GM19395 (cell line): ENCODE results near the gene NFYB.
A peak's percentile ranks its signal among the peaks of the same experiment; 100 is the strongest.
"Not testable (repeated sequence)": the region's sequence is repeated elsewhere in the genome, so short reads cannot be mapped to it uniquely, and the experiment has no call there.

Experiments
- ATAC-seq: cut with Tn5 transposase; IDR thresholded peaks from one replicate; pipeline ENCODE4 v1.9.1; 2021; ENCODE audit warnings: mild to moderate bottlenecking, moderate library complexity; ENCODE audit not compliant: unreplicated experiment

NFYB gene

GRCh38 chr12:104163028-104163427 is 25.0 kb upstream of the NFYB start:
- not testable (repeated sequence) for ATAC-seq

GRCh38 chr12:104155711-104156555 is 17.9 kb upstream of the NFYB start:
- ATAC-seq: no peak

GRCh38 chr12:104154806-104155205 is 16.8 kb upstream of the NFYB start:
- no peak for ATAC-seq

DNA sequence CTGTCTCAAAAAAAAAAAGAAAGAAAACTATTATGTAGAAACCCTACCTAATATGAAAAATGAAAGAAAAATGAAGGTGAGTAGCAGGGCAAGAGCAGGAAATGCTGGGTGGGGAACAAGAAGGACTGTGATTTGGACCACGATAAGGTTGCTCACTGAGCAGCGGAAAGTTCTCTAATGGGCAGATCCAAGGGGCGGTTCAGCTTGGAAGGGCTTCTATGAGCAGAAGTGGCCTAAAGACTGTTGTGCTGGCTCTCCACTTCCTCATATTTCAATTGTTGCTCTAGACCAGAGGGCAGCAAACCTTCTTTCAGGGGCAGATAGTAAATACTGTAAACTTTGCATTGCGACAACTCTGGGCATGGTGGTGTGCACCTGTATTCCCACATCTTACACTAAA is 16.3 kb upstream of the NFYB start:
- no peak for ATAC-seq

- ATAC-seq: no peak
Observed at GRCh38 chr12:104152685-104153241, 14.8 kb upstream of the NFYB start.

DNA sequence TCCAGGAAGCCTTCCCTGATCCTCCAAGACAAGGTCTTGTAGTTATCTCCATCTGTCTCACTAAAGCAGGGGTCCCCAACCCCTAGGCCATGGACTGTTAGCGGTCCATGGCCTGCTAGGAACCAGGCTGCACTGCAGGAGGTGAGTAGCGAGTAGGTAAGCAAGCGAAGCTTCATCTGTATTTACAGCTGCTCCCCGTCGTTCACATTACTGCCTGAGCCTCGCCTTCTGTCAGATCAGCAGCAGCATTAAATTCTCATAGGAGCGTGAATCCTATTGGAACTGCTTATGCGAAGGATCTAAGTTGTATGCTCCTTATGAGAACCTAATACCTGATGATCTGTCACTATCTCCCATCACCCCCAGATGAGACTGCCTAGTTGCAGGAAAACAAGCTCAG is 12.4 kb upstream of the NFYB start:
- no peak for ATAC-seq

DNA sequence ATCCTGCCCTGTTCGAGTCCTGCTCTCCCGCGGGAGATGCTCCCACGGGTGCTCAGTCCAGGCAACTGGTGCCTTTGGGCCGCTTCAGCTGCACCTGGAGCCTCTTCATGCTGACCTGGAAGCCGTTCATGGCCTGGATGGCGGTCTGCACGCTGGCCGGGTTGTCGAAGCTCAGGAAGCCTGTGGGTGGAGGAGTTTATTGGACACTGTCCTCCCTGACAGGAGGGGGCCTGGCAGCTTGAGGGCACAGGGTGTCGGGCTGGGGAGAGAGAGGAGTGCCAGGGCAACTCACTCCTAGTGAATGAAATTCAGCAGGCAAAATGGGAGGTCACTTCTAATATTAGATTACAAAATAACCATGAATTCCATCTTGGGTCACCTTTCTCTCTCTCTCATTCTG is 9.3 kb upstream of the NFYB start:
- ATAC-seq: no peak

DNA sequence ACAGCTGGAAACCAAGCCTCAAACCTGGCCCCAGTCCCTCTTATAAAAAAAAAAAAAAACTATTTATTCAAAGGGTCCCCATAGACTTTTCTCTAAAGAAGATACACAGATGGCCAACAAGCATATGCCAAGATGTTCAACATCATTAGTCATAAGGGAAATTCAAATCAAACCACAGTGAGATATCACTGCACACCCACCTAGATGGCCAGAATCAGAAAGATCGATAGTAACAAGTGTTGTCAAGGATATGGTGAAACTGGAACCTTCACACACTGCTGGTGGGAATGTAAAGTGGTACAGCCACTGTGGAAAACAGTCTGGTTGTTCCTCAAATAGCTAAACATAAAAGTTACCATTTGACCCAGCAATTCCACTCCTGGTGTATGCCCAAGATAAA is 5.9 kb upstream of the NFYB start:
- no peak for ATAC-seq

- no peak for ATAC-seq
Observed at GRCh38 chr12:104143002-104143401, 5.0 kb upstream of the NFYB start.

GRCh38 chr12:104142543-104142942 is 4.5 kb upstream of the NFYB start:
- ATAC-seq: no peak

DNA sequence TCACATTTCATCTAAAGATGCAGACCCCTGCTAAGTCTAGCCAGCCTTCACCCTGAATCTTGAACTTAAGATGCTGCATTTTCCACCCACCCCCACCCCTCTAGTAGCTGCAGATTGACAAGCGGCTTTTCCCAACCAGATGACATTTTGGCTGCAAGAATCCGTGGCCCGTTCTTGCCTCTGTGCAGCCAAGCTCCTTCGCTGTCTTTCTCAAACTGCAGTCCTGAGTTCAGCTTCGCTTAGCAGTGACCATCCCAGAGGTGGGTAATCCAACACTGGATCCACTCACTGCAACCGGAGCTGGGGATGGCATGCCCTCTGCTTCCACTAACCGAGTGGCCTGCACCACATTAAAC is 765 bp upstream of the NFYB start:
- ATAC-seq: no peak

- peak; percentile 34 for ATAC-seq
Observed at GRCh38 chr12:104137001-104137901, 759 bp downstream of the NFYB start.

DNA sequence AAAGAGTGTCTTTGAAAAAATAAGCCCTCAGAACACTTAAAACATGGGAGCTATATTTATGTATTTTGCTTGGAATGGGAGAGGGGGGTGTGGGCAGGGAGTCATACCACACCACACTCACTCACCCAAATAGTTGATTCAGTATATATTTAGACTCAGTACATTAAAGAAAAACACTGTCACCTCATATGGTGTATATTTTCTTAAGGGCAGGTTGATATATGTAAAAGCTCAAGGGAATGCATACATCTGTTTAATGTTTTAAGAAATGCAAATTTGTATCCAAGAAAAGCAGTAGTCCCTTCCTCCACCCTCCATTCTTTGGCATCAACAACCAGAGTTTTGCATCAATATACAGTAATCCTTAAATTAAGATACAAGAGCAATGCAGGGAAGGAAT is 1.4 kb downstream of the NFYB start:
- ATAC-seq: no peak

DNA sequence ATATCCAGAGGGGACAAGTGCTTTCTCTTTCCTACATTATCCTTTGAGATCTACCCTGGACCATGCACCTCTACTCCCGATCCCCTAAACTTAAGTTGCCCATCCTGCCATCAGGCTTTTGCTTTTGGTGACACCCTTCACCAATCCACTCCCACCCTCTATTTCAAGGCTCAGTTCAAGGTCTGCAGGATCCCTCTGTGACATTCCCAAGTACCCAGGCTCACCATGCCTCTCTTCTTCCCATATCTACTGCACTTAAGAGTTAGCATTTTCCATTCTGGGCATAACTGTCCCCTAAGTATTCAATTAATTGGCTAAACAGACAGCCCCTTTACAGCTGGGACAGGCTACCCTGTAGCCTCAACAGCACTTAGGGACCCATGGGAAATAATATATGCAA is 3.1 kb downstream of the NFYB start:
- ATAC-seq: no peak

DNA sequence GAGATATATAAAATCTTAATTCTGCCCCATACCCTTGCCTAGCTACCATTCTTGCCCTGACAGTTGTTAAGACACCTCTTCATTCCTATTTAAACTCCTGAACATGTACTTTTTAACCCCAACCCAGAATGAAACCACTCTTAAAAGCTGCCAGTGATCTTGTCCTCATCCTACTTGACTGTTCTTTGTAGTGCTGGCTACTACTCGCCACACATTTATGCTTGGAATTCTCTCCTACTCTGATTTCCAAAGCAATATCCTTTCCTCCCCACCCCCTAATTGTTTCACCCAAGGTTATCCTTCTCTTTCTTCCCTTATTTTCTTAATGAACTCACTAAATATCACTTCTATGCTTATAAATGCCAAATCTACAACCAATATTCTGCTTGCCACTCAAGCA is 4.1 kb downstream of the NFYB start:
- ATAC-seq: no peak

DNA sequence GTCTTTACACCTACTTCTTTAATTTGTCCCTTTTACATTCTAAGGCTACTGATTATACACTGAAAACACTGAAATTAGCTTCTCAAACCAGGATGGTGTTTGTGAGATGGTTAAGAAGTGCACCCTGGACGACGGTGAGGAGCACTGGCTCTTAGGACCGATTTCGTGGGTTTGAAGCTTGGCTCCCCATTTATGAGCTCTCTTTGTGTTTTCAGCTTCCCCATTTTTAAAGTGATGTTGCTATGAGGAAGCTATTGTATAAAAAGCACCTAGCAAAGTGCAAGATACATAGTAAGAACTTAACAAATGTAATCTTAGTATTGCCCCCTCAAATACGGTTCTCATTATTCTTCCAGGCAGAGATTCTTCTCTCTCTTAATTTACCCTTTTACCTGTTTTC is 4.7 kb downstream of the NFYB start:
- ATAC-seq: no peak

- no peak for ATAC-seq
Observed at GRCh38 chr12:104132351-104132956, 5.6 kb downstream of the NFYB start.

GRCh38 chr12:104131609-104132008 is 6.4 kb downstream of the NFYB start:
- no peak for ATAC-seq

DNA sequence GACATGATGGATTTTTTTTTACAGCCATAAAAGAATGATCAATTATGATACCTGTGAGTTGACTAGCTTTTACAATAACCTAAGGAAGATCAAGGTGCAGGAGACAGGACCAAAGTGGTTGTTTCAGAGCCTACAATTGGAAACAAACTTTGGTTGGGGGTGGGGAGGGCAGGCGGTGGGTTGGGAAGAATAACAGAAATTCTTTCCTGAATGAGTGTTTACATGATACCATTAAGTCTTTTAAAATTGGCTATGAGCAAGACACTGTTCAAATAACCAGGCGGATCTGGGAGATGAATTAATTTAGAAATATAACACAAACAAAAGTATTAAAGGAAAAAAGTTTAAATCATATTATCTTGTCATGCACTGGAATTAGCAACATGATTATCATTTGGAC is 7.2 kb downstream of the NFYB start:
- ATAC-seq: no peak

- ATAC-seq: no peak
Observed at GRCh38 chr12:104126548-104126947, 11.5 kb downstream of the NFYB start.

DNA sequence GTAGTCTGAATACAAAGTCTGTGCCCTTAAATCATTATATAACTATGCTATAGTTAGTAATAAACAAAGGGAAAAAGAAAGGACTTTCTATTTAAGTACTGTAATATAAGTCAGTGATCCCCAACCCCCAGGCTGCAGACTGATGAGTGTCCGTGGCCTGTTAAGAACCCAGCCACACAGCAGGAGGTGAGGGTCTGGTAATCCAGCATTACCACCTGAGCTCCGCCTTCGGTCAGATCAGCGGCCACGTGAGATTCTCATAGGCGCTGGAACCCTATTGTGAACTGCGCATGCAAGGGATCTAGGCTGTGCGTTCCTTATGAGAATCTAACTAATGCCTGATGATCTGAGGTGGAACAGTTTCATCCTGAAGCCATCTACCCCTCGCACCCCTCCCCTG is 15.7 kb downstream of the NFYB start:
- no peak for ATAC-seq
